Gastrocnemius medialis (tissue), 4 donors: Measurements from ENCODE around the gene TEK. TPM values are rescaled to one million over a fixed set of nuclear protein-coding genes. Genes with fewer than 3 reads are reported as not detected.
"Not testable (repeated sequence)": the region's sequence is repeated elsewhere in the genome, so short reads cannot be mapped to it uniquely, and the experiment has no call there.

ENCODE experiments used
- ATAC-seq, 2 donors: fragments of 150-250 bp; one replicate each; pipeline ENCODE4 v1.9.1; 2016
- DNase-seq, 2 donors: peaks; one replicate each; pipeline ENCODE4 v3.0.0-alpha.2; 2019
- H3K27ac ChIP-seq, 4 donors: fragments of 200-600 bp; sonication (generic); 1 replicate in 1 of 4; 2 replicates in 3 of 4; pipeline ENCODE4 v1.5.1; 2016 to 2018; ENCODE audit warnings: mild to moderate bottlenecking in 2 of 4, moderate library complexity in 1 of 4
- H3K27me3 ChIP-seq, 3 donors: fragments of 200-600 bp; sonication (generic) in 2 of 3; 1 replicate in 1 of 3; 2 replicates in 2 of 3; pipeline versions ENCODE4 v1.5.1 to v1.6.0; 2016 to 2019; ENCODE audit warnings: mild to moderate bottlenecking in 1 of 3, moderate library complexity in 1 of 3
- H3K36me3 ChIP-seq, 2 donors: fragments of 200-600 bp; sonication (generic) in 1 of 2; one replicate each; pipeline ENCODE4 v1.5.1; 2017 to 2018
- H3K4me1 ChIP-seq, 2 donors: fragments of 200-600 bp; sonication (generic) in 1 of 2; one replicate each; pipeline ENCODE4 v1.5.1; 2016 to 2017; ENCODE audit warnings: mild to moderate bottlenecking in 2 of 2
- H3K4me3 ChIP-seq, 4 donors: fragments of 200-600 bp; sonication (generic) in 3 of 4; 1 replicate in 1 of 4; 2 replicates in 3 of 4; pipeline ENCODE4 v1.5.1; 2016 to 2019; ENCODE audit warnings: mild to moderate bottlenecking in 2 of 4
- H3K9me3 ChIP-seq, 3 donors: fragments of 200-600 bp; sonication (generic) in 2 of 3; 1 replicate in 1 of 3; 2 replicates in 2 of 3; pipeline ENCODE4 v1.5.1; 2016 to 2019
- POLR2A ChIP-seq, 2 donors: fragments of 450-650 bp; IDR thresholded peaks; one replicate each; pipeline ENCODE4 v1.6.1; 2017; ENCODE audit warnings: antibody characterized with exemption in 2 of 2, mild to moderate bottlenecking in 2 of 2, moderate library complexity in 2 of 2
- in situ Hi-C, 4 donors: fragments of 200-750 bp; cut with MboI; loops; one replicate each; pipeline versions ENCODE4 v1.15.0 to v1.8.0; 2017; ENCODE audit warnings: low sequenced_read_pairs in 4 of 4
- intact Hi-C: fragments of 100-400 bp; cut with DNase I; formaldehyde crosslinking; loops from one replicate; pipeline ENCODE4 v1.15.1; 2023; ENCODE audit warnings: low total_unique reads
- total RNA-seq, 4 donors: library from RNA; depleted of rRNA; stranded (reverse); fragments of >200 nt; gene quantifications; one replicate each; pipeline versions ENCODE4 v1.1.0 to v1.2.3, GENCODE V29; 2016
- TF ChIP-seq, protein P1 (sequence below), 5 experiments: fragments of 450-650 bp in 3 of 5; fragments of 200-600 bp in 2 of 5; sonication (generic) in 2 of 5; IDR thresholded peaks in 4 of 5; conservative IDR thresholded peaks in 1 of 5; 1 replicate in 4 of 5; 2 replicates in 1 of 5; pipeline ENCODE4 v1.5.1; 2016 to 2019; ENCODE audit warnings: antibody characterized with exemption in 5 of 5, mild to moderate bottlenecking in 3 of 5, moderate library complexity in 3 of 5

TEK gene
- total RNA-seq, 4 donors from 2014 or later: 8.1 to 9.0 (median 8.4) TPM

DNA sequence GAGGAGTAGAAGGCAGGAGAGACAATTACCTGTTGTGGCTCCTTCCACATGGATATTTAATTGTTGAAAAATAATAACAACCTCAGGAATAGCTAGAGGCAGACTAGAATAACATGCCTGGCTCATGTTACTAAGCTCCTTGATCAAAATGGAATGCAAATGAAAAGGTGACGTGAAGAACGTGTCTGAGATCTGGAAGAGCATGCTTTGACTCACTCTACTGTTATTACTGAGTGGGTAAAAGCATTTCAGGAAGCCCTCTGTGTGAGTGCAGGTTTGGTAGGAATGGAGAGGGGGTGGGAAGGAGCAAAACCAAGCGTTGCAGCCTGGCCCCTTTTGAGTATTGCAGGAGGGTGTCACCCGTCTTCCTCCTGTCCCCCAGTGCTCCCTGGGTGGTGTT, 103.2 kb downstream of the TEK start:
- no peak overlapping the region for H3K27ac ChIP-seq
- no peaks in the 10 kb centered on the region for H3K36me3 ChIP-seq
- DNase-seq (no peak), ATAC-seq (no peak)
- H3K9me3 ChIP-seq: no peaks in the 10 kb centered on the region
- in situ Hi-C loops: no loop called here
- intact Hi-C loops: no loop called here
- H3K4me1 ChIP-seq: no peaks in the 10 kb centered on the region
- no peak for TF ChIP-seq POLR2A (IDR thresholded peaks at IDR 0.05)
- TF ChIP-seq, protein P1, sequence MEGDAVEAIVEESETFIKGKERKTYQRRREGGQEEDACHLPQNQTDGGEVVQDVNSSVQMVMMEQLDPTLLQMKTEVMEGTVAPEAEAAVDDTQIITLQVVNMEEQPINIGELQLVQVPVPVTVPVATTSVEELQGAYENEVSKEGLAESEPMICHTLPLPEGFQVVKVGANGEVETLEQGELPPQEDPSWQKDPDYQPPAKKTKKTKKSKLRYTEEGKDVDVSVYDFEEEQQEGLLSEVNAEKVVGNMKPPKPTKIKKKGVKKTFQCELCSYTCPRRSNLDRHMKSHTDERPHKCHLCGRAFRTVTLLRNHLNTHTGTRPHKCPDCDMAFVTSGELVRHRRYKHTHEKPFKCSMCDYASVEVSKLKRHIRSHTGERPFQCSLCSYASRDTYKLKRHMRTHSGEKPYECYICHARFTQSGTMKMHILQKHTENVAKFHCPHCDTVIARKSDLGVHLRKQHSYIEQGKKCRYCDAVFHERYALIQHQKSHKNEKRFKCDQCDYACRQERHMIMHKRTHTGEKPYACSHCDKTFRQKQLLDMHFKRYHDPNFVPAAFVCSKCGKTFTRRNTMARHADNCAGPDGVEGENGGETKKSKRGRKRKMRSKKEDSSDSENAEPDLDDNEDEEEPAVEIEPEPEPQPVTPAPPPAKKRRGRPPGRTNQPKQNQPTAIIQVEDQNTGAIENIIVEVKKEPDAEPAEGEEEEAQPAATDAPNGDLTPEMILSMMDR (IDR thresholded peaks at IDR 0.05 in 4 of 5, conservative IDR thresholded peaks at IDR 0.05 in 1 of 5): no peak
- no peaks in the 10 kb centered on the region for H3K27me3 ChIP-seq
- no peak overlapping the region for H3K4me3 ChIP-seq

DNA sequence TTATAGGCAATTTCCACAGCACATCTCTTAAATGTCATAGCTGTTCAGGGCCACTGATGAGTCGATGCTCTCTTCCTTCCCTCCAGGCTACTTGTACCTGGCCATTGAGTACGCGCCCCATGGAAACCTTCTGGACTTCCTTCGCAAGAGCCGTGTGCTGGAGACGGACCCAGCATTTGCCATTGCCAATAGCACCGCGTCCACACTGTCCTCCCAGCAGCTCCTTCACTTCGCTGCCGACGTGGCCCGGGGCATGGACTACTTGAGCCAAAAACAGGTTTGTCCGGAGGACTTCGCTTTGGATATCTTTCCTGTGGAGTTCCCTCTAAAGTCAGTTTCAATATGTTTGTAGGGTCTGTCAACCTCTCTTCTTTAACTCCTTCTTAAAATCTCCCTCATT, 103.6 kb downstream of the TEK start:
- TF ChIP-seq, protein P1 (IDR thresholded peaks at IDR 0.05 in 4 of 5, conservative IDR thresholded peaks at IDR 0.05 in 1 of 5): no peak
- no peak for TF ChIP-seq POLR2A (IDR thresholded peaks at IDR 0.05)
- in situ Hi-C loops (no loop called here), intact Hi-C loops (no loop called here)
- no peak for DNase-seq
- Histone ChIP-seq H3K9me3 (no peaks in the 10 kb centered on the region), H3K4me1 (no peaks in the 10 kb centered on the region), H3K27me3 (no peaks in the 10 kb centered on the region), H3K27ac (no peak overlapping the region), H3K36me3 (no peaks in the 10 kb centered on the region), H3K4me3 (no peak overlapping the region)
- ATAC-seq: no peak

DNA sequence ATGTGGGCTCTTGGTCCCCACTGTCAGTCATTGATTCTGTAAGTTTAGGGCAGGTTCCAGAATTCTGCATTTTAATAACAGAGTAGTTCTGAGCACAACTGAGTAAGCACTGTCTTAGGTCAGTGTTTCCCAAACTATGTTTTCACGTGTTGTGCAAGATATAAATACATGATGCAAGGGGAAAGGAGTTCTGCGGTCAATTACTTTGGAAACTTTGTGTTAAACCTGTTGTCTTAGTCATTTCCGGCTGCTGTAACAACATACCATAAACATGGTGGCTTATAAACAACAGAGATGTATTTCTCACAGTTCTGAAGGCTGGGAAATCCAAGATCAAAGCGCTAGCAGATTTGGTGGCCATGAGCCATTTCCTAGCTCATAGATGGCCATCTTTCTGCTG, 118.2 kb downstream of the TEK start:
- Histone ChIP-seq H3K27ac (no peak overlapping the region), H3K36me3 (no peaks in the 10 kb centered on the region), H3K4me3 (no peak overlapping the region), H3K9me3 (no peaks in the 10 kb centered on the region), H3K27me3 (no peaks in the 10 kb centered on the region), H3K4me1 (no peaks in the 10 kb centered on the region)
- DNase-seq (no peak), ATAC-seq (no peak)
- TF ChIP-seq, protein P1 (IDR thresholded peaks at IDR 0.05 in 4 of 5, conservative IDR thresholded peaks at IDR 0.05 in 1 of 5): no peak
- no peak for TF ChIP-seq POLR2A (IDR thresholded peaks at IDR 0.05)
- in situ Hi-C loops: no loop called here
- intact Hi-C loops: no loop called here

DNA sequence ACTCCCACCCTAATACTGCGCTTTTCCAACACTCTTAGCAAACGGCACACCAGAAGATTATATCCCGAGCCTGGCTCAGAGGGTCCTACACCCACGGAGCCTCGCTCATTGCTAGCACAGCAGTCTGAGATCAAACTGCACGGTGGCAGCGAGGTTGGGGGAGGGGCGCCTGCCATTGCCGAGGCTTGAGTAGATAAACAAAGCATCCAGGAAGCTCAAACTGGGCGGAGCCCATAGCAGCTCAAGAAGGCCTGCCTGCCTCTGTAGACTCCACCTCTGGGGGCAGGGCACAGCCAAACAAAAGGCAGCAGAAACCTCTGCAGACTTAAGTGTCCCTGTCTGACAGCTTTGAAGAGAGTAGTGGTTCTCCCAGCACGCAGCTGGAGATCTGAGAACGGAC, 130.6 kb downstream of the TEK start:
- in situ Hi-C loops, H3K4me1 ChIP-seq, intact Hi-C loops: not testable (repeated sequence)

DNA sequence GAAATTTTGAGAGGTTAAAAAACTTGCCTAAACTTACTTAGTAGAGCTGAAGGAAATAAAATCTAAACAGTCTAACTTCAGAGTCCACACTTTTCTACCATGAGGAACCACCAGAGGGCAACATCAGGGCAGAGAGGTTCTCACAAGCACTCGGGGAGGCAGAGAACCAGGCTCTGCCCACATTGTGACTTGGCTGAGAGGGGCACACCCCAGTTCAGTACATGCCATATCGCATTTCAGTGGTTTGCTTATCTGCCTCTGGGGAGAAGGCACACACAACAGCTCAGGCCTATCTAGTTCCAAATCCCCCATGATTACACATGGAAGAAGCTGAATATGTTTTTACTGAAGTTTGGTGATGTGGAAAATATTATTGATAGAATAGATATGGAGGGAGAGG, 138.7 kb downstream of the TEK start:
- TF ChIP-seq, protein P1 (IDR thresholded peaks at IDR 0.05 in 4 of 5, conservative IDR thresholded peaks at IDR 0.05 in 1 of 5): peak in 2 of 5 experiments; percentile 12 to 42
- no peak for TF ChIP-seq POLR2A (IDR thresholded peaks at IDR 0.05)
- in situ Hi-C loops: no loop called here
- no peak overlapping the region for H3K4me3 ChIP-seq
- H3K36me3 ChIP-seq: no peaks in the 10 kb centered on the region
- no peaks in the 10 kb centered on the region for H3K27me3 ChIP-seq
- no peaks in the 10 kb centered on the region for H3K4me1 ChIP-seq
- H3K27ac ChIP-seq: no peak overlapping the region
- DNase-seq (no peak), ATAC-seq (no peak)
- H3K9me3 ChIP-seq: no peaks in the 10 kb centered on the region
- intact Hi-C loops: no loop called here

More for the DNA sequence above, 130.6 kb downstream of the TEK start:
- not testable (repeated sequence) for H3K36me3 ChIP-seq, H3K27ac ChIP-seq, H3K27me3 ChIP-seq, H3K9me3 ChIP-seq, DNase-seq, ATAC-seq, H3K4me3 ChIP-seq
